MCF 10A (cell line): ENCODE results near the gene TSPAN4. TPM values are rescaled to one million over a fixed set of nuclear protein-coding genes. Genes with fewer than 3 reads are reported as not detected.
A peak's percentile ranks its signal among the peaks of the same experiment; 100 is the strongest.

Source experiments
- BruUV-seq: library from RNA; stranded (reverse); fragments of 400-500 nt; replicated peaks from 2 replicates; lab custom pipeline; 2021; lab: Mats Ljungman, UMichigan
- CTCF ChIA-PET: fragments of 300-600 bp; sonication (Branson Sonifier 250); formaldehyde crosslinking; extraction: SDS; loops from one replicate; lab custom pipeline; 2021; ENCODE audit warnings: antibody characterized with exemption, inconsistent platforms; lab: Yijun Ruan, JAX
- POLR2A ChIA-PET: fragments of 300-600, 350-650 bp; sonication (Branson Sonifier 250); formaldehyde crosslinking; extraction: SDS; loops from one replicate; lab custom pipeline; 2020; ENCODE audit warnings: antibody characterized with exemption, inconsistent platforms; lab: Yijun Ruan, JAX
- DNase-seq: peaks from one replicate; pipeline ENCODE4 v3.0.0-alpha.2; 2018; ENCODE audit not compliant: unreplicated experiment
- H3K27ac Mint-ChIP-seq: one replicate; pipeline ENCODE4 v1.8.0; 2022; ENCODE audit warnings: mild to moderate bottlenecking, low read depth, mixed read lengths; ENCODE audit not compliant: unreplicated experiment
- H3K27me3 Mint-ChIP-seq: one replicate; pipeline ENCODE4 v1.8.0; 2022; ENCODE audit warnings: mixed read lengths; ENCODE audit not compliant: insufficient read depth, unreplicated experiment
- H3K36me3 Mint-ChIP-seq: one replicate; pipeline ENCODE4 v1.8.0; 2022; ENCODE audit warnings: mild to moderate bottlenecking, moderate library complexity, mixed read lengths; ENCODE audit not compliant: insufficient read depth, unreplicated experiment
- H3K4me1 Mint-ChIP-seq: one replicate; pipeline ENCODE4 v1.8.0; 2022; ENCODE audit warnings: mixed read lengths; ENCODE audit not compliant: insufficient read depth, unreplicated experiment
- H3K4me3 Mint-ChIP-seq: one replicate; pipeline ENCODE4 v1.8.0; 2022; ENCODE audit warnings: mild to moderate bottlenecking, moderate library complexity, mixed read lengths; ENCODE audit not compliant: unreplicated experiment
- H3K9me3 Mint-ChIP-seq: one replicate; pipeline ENCODE4 v1.8.0; 2022; ENCODE audit warnings: mixed read lengths; ENCODE audit not compliant: unreplicated experiment
- CTCF ChIP-seq: fragments of 200-600 bp; IDR thresholded peaks from one replicate; pipeline ENCODE4 v1.8.0; 2022; ENCODE audit warnings: antibody characterized with exemption, mild to moderate bottlenecking; ENCODE audit not compliant: unreplicated experiment
- intact Hi-C: fragments of 100-400 bp; cut with micrococcal nuclease; formaldehyde crosslinking; loops from 2 replicates; pipeline ENCODE4 v1.14.1; 2022
- total RNA-seq: library from RNA; stranded (reverse); gene quantifications from 2 replicates; pipeline ENCODE4 v1.2.3, GENCODE V29; 2022

The TSPAN4 gene
- total RNA-seq, 1 experiment from 2014 or later = 148 TPM

DNA sequence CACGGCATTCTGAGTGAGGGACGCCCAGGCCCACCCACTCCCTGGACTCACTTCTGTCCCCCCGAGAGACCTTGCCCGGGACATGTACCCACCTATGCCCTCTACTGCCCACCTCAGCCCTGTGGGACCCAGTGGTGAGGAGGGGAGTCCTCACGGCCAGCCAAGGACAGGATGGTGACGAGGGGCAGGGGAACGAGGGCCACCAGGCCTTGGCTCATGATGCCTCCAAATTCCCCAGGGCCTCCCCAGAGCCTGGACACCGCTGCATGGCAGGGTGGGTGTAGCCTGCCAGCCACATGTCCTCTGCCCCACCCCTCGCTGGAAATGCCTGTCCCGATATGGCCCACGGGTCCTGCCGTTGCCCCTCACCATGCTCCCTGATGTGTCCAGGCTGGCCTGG, 26.1 kb downstream of the TSPAN4 start:
- POLR2A ChIA-PET = interaction anchor here (0.6 to 1.1 kb wide), 2 partner anchors 25 to 60 kb away, joined by 3 read pairs; no protein-coding TSS in a partner anchor
- CTCF ChIA-PET = interaction anchor here (0.8 to 2.8 kb wide), 2 partner anchors 10 to 182 kb away, joined by 4 to 12 read pairs; no protein-coding TSS in a partner anchor
- no TSS peak for BruUV-seq
- no peaks in the 10 kb centered on the region for H3K27me3 Mint-ChIP-seq
- no peak for TF ChIP-seq CTCF
- no peak overlapping the region for H3K27ac Mint-ChIP-seq
- no peak overlapping the region for H3K4me3 Mint-ChIP-seq
- H3K4me1 Mint-ChIP-seq = no peaks in the 10 kb centered on the region
- H3K9me3 Mint-ChIP-seq = no peaks in the 10 kb centered on the region
- intact Hi-C loops = no loop called here
- H3K36me3 Mint-ChIP-seq = peaks cover 60% of the 10 kb centered on the region
- no peak for DNase-seq

- H3K36me3 Mint-ChIP-seq = peaks cover 56% of the 10 kb centered on the region
- ChIA-PET POLR2A (interaction anchor here (0.6 to 1.1 kb wide), 2 partner anchors 26 to 61 kb away, joined by 3 read pairs; no protein-coding TSS in a partner anchor), CTCF (interaction anchor here (0.8 to 2.8 kb wide), 2 partner anchors 11 to 182 kb away, joined by 4 to 12 read pairs; no protein-coding TSS in a partner anchor)
- intact Hi-C loops = no loop called here
- no peaks in the 10 kb centered on the region for H3K4me1 Mint-ChIP-seq
- DNase-seq = no peak
- no TSS peak for BruUV-seq
- no peaks in the 10 kb centered on the region for H3K9me3 Mint-ChIP-seq
- TF ChIP-seq CTCF = no peak
- H3K27me3 Mint-ChIP-seq = no peaks in the 10 kb centered on the region
- H3K27ac Mint-ChIP-seq = no peak overlapping the region
- H3K4me3 Mint-ChIP-seq = no peak overlapping the region
These were observed 26.9 kb downstream of the TSPAN4 start for GRCh38 chr11:869399-870126.

DNA sequence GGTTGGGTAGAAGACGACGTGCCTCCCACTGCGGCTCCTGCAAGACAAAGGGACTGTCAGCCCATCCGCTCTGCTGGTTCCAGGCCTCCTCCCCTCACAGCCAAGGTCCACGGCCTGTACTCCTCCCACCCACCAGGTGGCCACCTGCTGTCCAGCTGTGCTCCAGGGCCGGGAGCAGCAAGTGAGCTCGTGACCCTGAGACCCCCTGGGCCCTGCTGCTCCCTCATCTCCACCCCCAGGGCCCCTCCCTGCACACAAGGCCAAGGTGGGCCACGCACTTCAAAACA, 27.4 kb downstream of the TSPAN4 start:
- peak; percentile 9 for TF ChIP-seq CTCF
- Mint-ChIP-seq H3K36me3 (peaks cover 55% of the 10 kb centered on the region), H3K4me1 (no peaks in the 10 kb centered on the region), H3K4me3 (no peak overlapping the region), H3K27me3 (no peaks in the 10 kb centered on the region), H3K9me3 (no peaks in the 10 kb centered on the region), H3K27ac (no peak overlapping the region)
- BruUV-seq = no TSS peak
- intact Hi-C loops = no loop called here
- DNase-seq = no peak
- ChIA-PET CTCF (interaction anchor here (0.6 to 2.8 kb wide), 2 partner anchors 86 to 181 kb away, joined by 3 to 12 read pairs; no protein-coding TSS in a partner anchor), POLR2A (no interaction called here)

GRCh38 chr11:870418-870817, 27.8 kb downstream of the TSPAN4 start:
- no peak overlapping the region for H3K27ac Mint-ChIP-seq
- POLR2A ChIA-PET = no interaction called here

More at GRCh38 chr11:870418-870817, 27.8 kb downstream of the TSPAN4 start:
- intact Hi-C loops = no loop called here
- no peak for TF ChIP-seq CTCF
- H3K4me1 Mint-ChIP-seq = no peaks in the 10 kb centered on the region
- CTCF ChIA-PET = interaction anchor here (0.6 to 2.8 kb wide), 2 partner anchors 86 to 181 kb away, joined by 3 to 12 read pairs; no protein-coding TSS in a partner anchor
- no peaks in the 10 kb centered on the region for H3K9me3 Mint-ChIP-seq
- no peak for DNase-seq
- no TSS peak for BruUV-seq
- H3K4me3 Mint-ChIP-seq = no peak overlapping the region
- H3K27me3 Mint-ChIP-seq = no peaks in the 10 kb centered on the region
- peaks cover 55% of the 10 kb centered on the region for H3K36me3 Mint-ChIP-seq
